Erythroblast (primary cell): ENCODE measurements around the gene AMFR.

Experiments
- DNase-seq, 2 experiments: peaks; one replicate each; lab custom pipeline; 2025; lab: John Stamatoyannopoulos, UW
- GATA1 ChIP-seq: IDR thresholded peaks from 2 replicates; pipeline ENCODE4 v1.6.1; 2011; ENCODE audit warnings: low read depth, mild to moderate bottlenecking, control low read depth, low read length, moderate library complexity
- POLR2A ChIP-seq: IDR thresholded peaks from 2 replicates; pipeline ENCODE4 v1.6.1; 2011; ENCODE audit warnings: mild to moderate bottlenecking, low read length

Gene AMFR

GRCh38 chr16:56448005-56448404 lies 22.7 kb upstream of the AMFR start:
- DNase-seq, result no peak
- no peak for TF ChIP-seq GATA1
- TF ChIP-seq POLR2A, result no peak

- no peak for DNase-seq
- TF ChIP-seq POLR2A (no peak), GATA1 (no peak)
These were observed 21.9 kb upstream of the AMFR start for GRCh38 chr16:56447286-56447685.

- TF ChIP-seq GATA1 (no peak), POLR2A (no peak)
- DNase-seq, result peak; percentile 59 to 82
These were observed 12.7 kb upstream of the AMFR start for GRCh38 chr16:56438038-56438437.

- DNase-seq, result no peak
- TF ChIP-seq POLR2A (no peak), GATA1 (no peak)
These were observed 10.9 kb upstream of the AMFR start for GRCh38 chr16:56436258-56436657.

- no peak for TF ChIP-seq GATA1
- TF ChIP-seq POLR2A, result no peak
- peak in 1 of 2 experiments; percentile 28 for DNase-seq
These were observed 2.7 kb upstream of the AMFR start for GRCh38 chr16:56428091-56428490.

- peak in 1 of 2 experiments; percentile 15 for DNase-seq
- TF ChIP-seq POLR2A (no peak), GATA1 (no peak)
These were observed 1.2 kb upstream of the AMFR start for GRCh38 chr16:56426585-56426984.

- TF ChIP-seq GATA1, result no peak
- peak; percentile 22 for TF ChIP-seq POLR2A
- DNase-seq, result peak; percentile 66 to 76
These were observed 430 bp downstream of the AMFR start for GRCh38 chr16:56424791-56425438.

GRCh38 chr16:56424404-56424764 lies 961 bp downstream of the AMFR start:
- peak in 1 of 2 experiments; percentile 57 for DNase-seq
- no peak for TF ChIP-seq POLR2A
- no peak for TF ChIP-seq GATA1

- DNase-seq, result peak; percentile 67 to 86
- TF ChIP-seq POLR2A (no peak), GATA1 (no peak)
These were observed 1.6 kb downstream of the AMFR start for GRCh38 chr16:56423584-56424403.

- DNase-seq, result peak in 1 of 2 experiments; percentile 14
- TF ChIP-seq GATA1 (no peak), POLR2A (no peak)
These were observed 2.4 kb downstream of the AMFR start for GRCh38 chr16:56422896-56423441.

- no peak for DNase-seq
- TF ChIP-seq GATA1 (no peak), POLR2A (no peak)
These were observed 3.2 kb downstream of the AMFR start for GRCh38 chr16:56421976-56422669.

- TF ChIP-seq POLR2A (no peak), GATA1 (no peak)
- DNase-seq, result no peak
These were observed 4.0 kb downstream of the AMFR start for GRCh38 chr16:56421313-56421712.

GRCh38 chr16:56420613-56421012 lies 4.7 kb downstream of the AMFR start:
- DNase-seq, result no peak
- no peak for TF ChIP-seq GATA1
- TF ChIP-seq POLR2A, result no peak
